ENCODE measurements around the gene POLDIP2. TPM values are rescaled to one million over a fixed set of nuclear protein-coding genes. Genes with fewer than 3 reads are reported as not detected.

Gene POLDIP2
- total and polyA plus RNA-seq, 2 of the 13 experiments (the other 11 are each of a cell fraction or from before 2014, with no cell fraction given), result 85.9 to 114 TPM

GRCh38 chr17:28335201-28335958, 21.9 kb downstream of the POLDIP2 start, which contains the start of the genes IFT20 and TNFAIP1 (continued):
- TF ChIP-seq ZBTB7B (CRISPR knock-in tag; IDR thresholded peaks at IDR 0.05), result peak; percentile 95
- TF ChIP-seq ARNTL (CRISPR knock-in tag; IDR thresholded peaks at IDR 0.05), result no peak
- peak; percentile 75; the same call in 1 of the 2 replicates for TF ChIP-seq ZNF788 (CRISPR knock-in tag; IDR thresholded peaks at IDR 0.05; ENCODE audit: borderline replicate concordance)
- 0 out of 2 replicates have a peak, but pooled peaks have one; percentile 54 for TF ChIP-seq ZBTB8A (CRISPR knock-in tag; IDR thresholded peaks at IDR 0.05; ENCODE audit: borderline replicate concordance, low read depth)
- TF ChIP-seq DPF2 (CRISPR knock-in tag; IDR thresholded peaks at IDR 0.05; ENCODE audit: borderline replicate concordance, low read depth), result peak; percentile 49; the same call in 1 of the 2 replicates
- TF ChIP-seq ZBTB44 (CRISPR knock-in tag; IDR thresholded peaks at IDR 0.05), result no peak
- TF ChIP-seq REXO4 (CRISPR knock-in tag; IDR thresholded peaks at IDR 0.05; ENCODE audit: borderline replicate concordance), result no peak
- peak; percentile 24; the same call in 1 of the 2 replicates for TF ChIP-seq SOX13 (IDR thresholded peaks at IDR 0.05)
- peak in 1 of 2 experiments; percentile 20; a peak in 1 of 4 replicates for TF ChIP-seq SOX13 (CRISPR knock-in tag; conservative IDR thresholded peaks at IDR 0.05 in 1 of 2, IDR thresholded peaks at IDR 0.05 in 1 of 2)
- no peak for TF ChIP-seq ZNF781 (CRISPR knock-in tag; IDR thresholded peaks at IDR 0.05; ENCODE audit: borderline replicate concordance, not compliant biosample characterization)
- no peak for TF ChIP-seq ZNF253 (CRISPR knock-in tag; IDR thresholded peaks at IDR 0.05; ENCODE audit: borderline replicate concordance)
- TF ChIP-seq NFYB (CRISPR knock-in tag; IDR thresholded peaks at IDR 0.05), result peak; percentile 58
- peak; percentile 91 for TF ChIP-seq ZFY (CRISPR knock-in tag; IDR thresholded peaks at IDR 0.05)
- TF ChIP-seq HIC2 (CRISPR knock-in tag; IDR thresholded peaks at IDR 0.05; ENCODE audit: low read depth), result 0 out of 2 replicates have a peak, but pooled peaks have one; percentile 21
- TF ChIP-seq, protein P1, sequence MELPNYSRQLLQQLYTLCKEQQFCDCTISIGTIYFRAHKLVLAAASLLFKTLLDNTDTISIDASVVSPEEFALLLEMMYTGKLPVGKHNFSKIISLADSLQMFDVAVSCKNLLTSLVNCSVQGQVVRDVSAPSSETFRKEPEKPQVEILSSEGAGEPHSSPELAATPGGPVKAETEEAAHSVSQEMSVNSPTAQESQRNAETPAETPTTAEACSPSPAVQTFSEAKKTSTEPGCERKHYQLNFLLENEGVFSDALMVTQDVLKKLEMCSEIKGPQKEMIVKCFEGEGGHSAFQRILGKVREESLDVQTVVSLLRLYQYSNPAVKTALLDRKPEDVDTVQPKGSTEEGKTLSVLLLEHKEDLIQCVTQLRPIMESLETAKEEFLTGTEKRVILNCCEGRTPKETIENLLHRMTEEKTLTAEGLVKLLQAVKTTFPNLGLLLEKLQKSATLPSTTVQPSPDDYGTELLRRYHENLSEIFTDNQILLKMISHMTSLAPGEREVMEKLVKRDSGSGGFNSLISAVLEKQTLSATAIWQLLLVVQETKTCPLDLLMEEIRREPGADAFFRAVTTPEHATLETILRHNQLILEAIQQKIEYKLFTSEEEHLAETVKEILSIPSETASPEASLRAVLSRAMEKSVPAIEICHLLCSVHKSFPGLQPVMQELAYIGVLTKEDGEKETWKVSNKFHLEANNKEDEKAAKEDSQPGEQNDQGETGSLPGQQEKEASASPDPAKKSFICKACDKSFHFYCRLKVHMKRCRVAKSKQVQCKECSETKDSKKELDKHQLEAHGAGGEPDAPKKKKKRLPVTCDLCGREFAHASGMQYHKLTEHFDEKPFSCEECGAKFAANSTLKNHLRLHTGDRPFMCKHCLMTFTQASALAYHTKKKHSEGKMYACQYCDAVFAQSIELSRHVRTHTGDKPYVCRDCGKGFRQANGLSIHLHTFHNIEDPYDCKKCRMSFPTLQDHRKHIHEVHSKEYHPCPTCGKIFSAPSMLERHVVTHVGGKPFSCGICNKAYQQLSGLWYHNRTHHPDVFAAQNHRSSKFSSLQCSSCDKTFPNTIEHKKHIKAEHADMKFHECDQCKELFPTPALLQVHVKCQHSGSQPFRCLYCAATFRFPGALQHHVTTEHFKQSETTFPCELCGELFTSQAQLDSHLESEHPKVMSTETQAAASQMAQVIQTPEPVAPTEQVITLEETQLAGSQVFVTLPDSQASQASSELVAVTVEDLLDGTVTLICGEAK (IDR thresholded peaks at IDR 0.05), result peak; percentile 69
- TF ChIP-seq, protein P1 (CRISPR knock-in tag; IDR thresholded peaks at IDR 0.05), result peak; percentile 64
